HUES48 (cell line): Measurements from ENCODE around the gene AUTS2.

Source experiments
- H3K27ac ChIP-seq: one replicate; pipeline ENCODE4 v1.7.0; 2013; ENCODE audit warnings: low read depth, low read length, inconsistent platforms
- H3K27me3 ChIP-seq: 2 replicates; pipeline ENCODE4 v1.6.1; 2013; ENCODE audit warnings: mild to moderate bottlenecking, low read length; ENCODE audit not compliant: control insufficient read depth, insufficient read depth
- H3K36me3 ChIP-seq: 2 replicates; pipeline ENCODE4 v1.6.1; 2013; ENCODE audit warnings: low read length; ENCODE audit not compliant: control insufficient read depth, insufficient read depth
- H3K4me1 ChIP-seq: 2 replicates; pipeline ENCODE4 v1.6.1; 2013; ENCODE audit warnings: mild to moderate bottlenecking, low read length; ENCODE audit not compliant: control insufficient read depth, insufficient read depth
- H3K4me3 ChIP-seq: 2 replicates; pipeline ENCODE4 v1.5.1; 2013; ENCODE audit warnings: mild to moderate bottlenecking, low read depth, low read length
- H3K9ac ChIP-seq: 2 replicates; pipeline ENCODE4 v1.6.1; 2013; ENCODE audit warnings: mild to moderate bottlenecking, low read depth, low read length, moderate library complexity
- H3K9me3 ChIP-seq: 2 replicates; pipeline ENCODE4 v1.6.1; 2013; ENCODE audit warnings: low read length; ENCODE audit not compliant: control insufficient read depth, insufficient read depth

AUTS2 gene

DNA sequence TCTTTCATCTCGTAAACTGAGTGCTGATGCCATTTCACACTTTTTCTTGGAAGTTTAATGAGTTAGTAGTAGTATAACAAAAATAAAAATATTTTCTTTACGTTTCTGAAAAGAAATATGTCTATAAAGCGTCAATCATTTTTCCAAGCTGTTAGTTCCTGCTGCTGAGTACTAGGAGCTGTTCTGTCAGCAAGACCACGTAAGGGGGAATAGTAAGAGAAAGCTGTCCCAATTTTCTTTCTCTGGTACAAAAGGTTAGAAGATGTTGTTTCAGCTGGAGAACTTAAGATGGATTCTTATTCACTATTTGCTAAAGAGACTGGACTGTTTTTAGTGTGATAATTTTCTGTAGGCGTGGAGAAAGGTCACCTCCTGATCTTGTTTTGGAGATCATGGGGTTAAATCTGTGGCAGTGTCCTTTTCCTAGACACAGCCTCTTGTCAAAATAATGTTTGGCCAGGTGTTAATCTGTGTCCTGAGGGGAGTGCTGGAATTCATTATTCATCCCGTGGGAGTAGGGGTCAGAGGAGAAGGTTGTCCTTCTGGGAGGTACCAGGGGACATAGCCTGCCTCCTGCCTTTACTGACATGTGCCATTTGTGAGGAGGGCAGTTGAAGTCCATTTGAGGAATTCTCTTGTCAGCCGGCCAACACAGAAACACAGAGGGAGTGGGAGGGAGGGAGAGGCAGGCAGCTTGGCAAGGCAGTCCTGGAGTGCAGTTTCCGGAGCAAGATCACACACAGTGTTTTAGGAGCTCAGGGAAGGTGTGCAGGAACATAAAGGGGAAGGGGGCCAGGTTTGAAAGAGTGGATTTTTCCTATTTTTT, 368.7 kb downstream of the AUTS2 start:
- H3K27me3 ChIP-seq, result no peaks in the 10 kb centered on the region
- H3K4me3 ChIP-seq, result no peak overlapping the region
- peaks cover 41% of the 10 kb centered on the region for H3K4me1 ChIP-seq
- H3K27ac ChIP-seq, result no peak overlapping the region
- H3K36me3 ChIP-seq, result no peaks in the 10 kb centered on the region
- H3K9me3 ChIP-seq, result no peaks in the 10 kb centered on the region
- no peak overlapping the region for H3K9ac ChIP-seq

GRCh38 chr7:69967689-69968450, 369.6 kb downstream of the AUTS2 start:
- Histone ChIP-seq H3K9ac (no peak overlapping the region), H3K27me3 (no peaks in the 10 kb centered on the region), H3K4me3 (no peak overlapping the region), H3K9me3 (no peaks in the 10 kb centered on the region), H3K36me3 (no peaks in the 10 kb centered on the region), H3K27ac (no peak overlapping the region), H3K4me1 (peaks cover 32% of the 10 kb centered on the region)

- peaks cover 29% of the 10 kb centered on the region for H3K4me1 ChIP-seq
- H3K27ac ChIP-seq, result no peak overlapping the region
- H3K27me3 ChIP-seq, result no peaks in the 10 kb centered on the region
Observed at GRCh38 chr7:69968969-69969556, 370.8 kb downstream of the AUTS2 start.

GRCh38 chr7:69981646-69982045, 383.4 kb downstream of the AUTS2 start:
- no peak overlapping the region for H3K4me3 ChIP-seq
- H3K27ac ChIP-seq, result peak overlapping the region; percentile 44
- H3K9ac ChIP-seq, result no peak overlapping the region
- peaks cover 15% of the 10 kb centered on the region; the same call in 1 of the 2 replicates for H3K4me1 ChIP-seq
- no peaks in the 10 kb centered on the region for H3K9me3 ChIP-seq
- H3K36me3 ChIP-seq, result no peaks in the 10 kb centered on the region
- H3K27me3 ChIP-seq, result no peaks in the 10 kb centered on the region

More at GRCh38 chr7:69968969-69969556, 370.8 kb downstream of the AUTS2 start:
- no peaks in the 10 kb centered on the region for H3K9me3 ChIP-seq
- H3K36me3 ChIP-seq, result no peaks in the 10 kb centered on the region
- H3K4me3 ChIP-seq, result no peak overlapping the region
- H3K9ac ChIP-seq, result no peak overlapping the region

GRCh38 chr7:69982197-69982596, 383.9 kb downstream of the AUTS2 start:
- H3K27me3 ChIP-seq, result no peaks in the 10 kb centered on the region
- peaks cover 15% of the 10 kb centered on the region; the same call in 1 of the 2 replicates for H3K4me1 ChIP-seq
- no peak overlapping the region for H3K4me3 ChIP-seq
- H3K36me3 ChIP-seq, result no peaks in the 10 kb centered on the region
- no peak overlapping the region for H3K9ac ChIP-seq
- no peaks in the 10 kb centered on the region for H3K9me3 ChIP-seq
- H3K27ac ChIP-seq, result peak overlapping the region; percentile 44

DNA sequence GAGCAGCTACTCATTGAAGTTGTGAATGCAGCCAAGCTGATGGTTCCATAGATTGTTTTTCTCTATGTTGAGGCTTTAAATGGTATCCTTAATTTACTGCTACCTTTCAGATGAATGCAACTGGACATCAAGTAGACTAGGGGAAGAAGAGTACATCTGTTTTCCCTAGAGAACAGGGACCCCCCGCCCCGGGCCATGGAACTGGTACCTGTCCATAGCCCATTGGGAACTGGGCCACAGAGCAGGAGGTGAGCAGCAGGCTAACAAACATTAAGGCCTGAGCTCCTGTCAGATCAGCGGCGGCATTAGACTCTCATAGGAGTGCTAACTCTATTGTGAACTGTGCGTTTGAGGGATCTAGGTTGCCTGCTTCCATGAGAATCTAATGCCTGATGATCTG, 391.3 kb downstream of the AUTS2 start:
- no peak overlapping the region for H3K27ac ChIP-seq
- H3K27me3 ChIP-seq, result no peaks in the 10 kb centered on the region
- H3K9ac ChIP-seq, result no peak overlapping the region
- no peak overlapping the region for H3K4me3 ChIP-seq
- H3K36me3 ChIP-seq, result no peaks in the 10 kb centered on the region
- H3K4me1 ChIP-seq, result no peaks in the 10 kb centered on the region
- 0 out of 2 replicates have a peak, but pooled peaks cover 2% of the 10 kb centered on the region for H3K9me3 ChIP-seq

GRCh38 chr7:69992938-69993337, 394.7 kb downstream of the AUTS2 start:
- Histone ChIP-seq H3K27ac (no peak overlapping the region), H3K9me3 (0 out of 2 replicates have a peak, but pooled peaks cover 2% of the 10 kb centered on the region), H3K27me3 (no peaks in the 10 kb centered on the region), H3K4me1 (no peaks in the 10 kb centered on the region), H3K9ac (no peak overlapping the region), H3K36me3 (no peaks in the 10 kb centered on the region), H3K4me3 (no peak overlapping the region)

DNA sequence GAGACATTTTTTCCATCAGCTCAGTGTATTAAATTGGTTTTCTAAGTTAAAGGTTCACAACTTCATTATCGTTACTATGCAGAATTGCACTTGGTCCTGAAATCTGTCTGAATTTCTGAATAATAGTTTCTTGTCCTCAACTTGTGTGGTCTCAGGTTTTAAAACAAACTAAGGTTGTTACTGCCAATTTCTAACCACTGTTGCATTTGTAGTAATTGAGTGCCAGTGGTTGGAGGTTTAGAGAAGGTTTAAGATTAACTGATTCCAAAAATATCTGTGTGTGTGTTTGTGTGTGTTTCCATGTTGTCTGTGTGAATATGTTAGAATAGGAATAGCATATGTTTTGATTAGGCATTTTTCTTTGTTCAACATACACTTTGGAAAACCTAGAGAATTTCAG, 395.9 kb downstream of the AUTS2 start:
- Histone ChIP-seq H3K27ac (no peak overlapping the region), H3K9me3 (0 out of 2 replicates have a peak, but pooled peaks cover 2% of the 10 kb centered on the region), H3K9ac (no peak overlapping the region)

GRCh38 chr7:69994886-69995542, 396.7 kb downstream of the AUTS2 start:
- Histone ChIP-seq H3K4me3 (no peak overlapping the region), H3K27me3 (no peaks in the 10 kb centered on the region), H3K36me3 (no peaks in the 10 kb centered on the region), H3K27ac (no peak overlapping the region), H3K9ac (no peak overlapping the region), H3K4me1 (no peaks in the 10 kb centered on the region), H3K9me3 (no peaks in the 10 kb centered on the region)

More for the DNA sequence above, 395.9 kb downstream of the AUTS2 start:
- no peak overlapping the region for H3K4me3 ChIP-seq
- H3K4me1 ChIP-seq, result no peaks in the 10 kb centered on the region
- no peaks in the 10 kb centered on the region for H3K27me3 ChIP-seq
- no peaks in the 10 kb centered on the region for H3K36me3 ChIP-seq

DNA sequence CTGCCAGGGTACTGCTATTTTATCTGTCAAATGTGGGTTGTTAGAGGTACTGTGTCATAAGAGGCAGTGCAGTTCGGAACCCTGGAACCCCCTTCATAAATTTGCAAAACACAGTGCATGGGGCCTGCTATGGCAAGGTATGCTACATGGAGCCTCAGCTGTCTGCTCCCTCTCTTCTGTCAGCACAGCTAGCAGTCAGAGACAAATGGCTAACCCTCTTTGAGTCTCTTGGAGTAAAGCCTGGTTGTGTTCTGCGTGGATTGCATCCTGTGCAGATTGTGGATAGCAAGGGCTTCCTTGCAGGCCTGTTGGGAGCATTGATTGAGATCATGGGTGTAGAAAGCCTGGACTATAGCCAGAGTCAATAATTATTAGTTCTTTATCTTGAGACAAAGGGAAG, 397.8 kb downstream of the AUTS2 start:
- Histone ChIP-seq H3K27ac (no peak overlapping the region), H3K9me3 (no peaks in the 10 kb centered on the region), H3K27me3 (no peaks in the 10 kb centered on the region), H3K4me1 (no peaks in the 10 kb centered on the region), H3K9ac (no peak overlapping the region), H3K36me3 (no peaks in the 10 kb centered on the region), H3K4me3 (no peak overlapping the region)
